ENCODE data around the gene TMPRSS9.
"Not testable (repeated sequence)": the region's sequence is repeated elsewhere in the genome, so short reads cannot be mapped to it uniquely, and the experiment has no call there.

Gene TMPRSS9

DNA sequence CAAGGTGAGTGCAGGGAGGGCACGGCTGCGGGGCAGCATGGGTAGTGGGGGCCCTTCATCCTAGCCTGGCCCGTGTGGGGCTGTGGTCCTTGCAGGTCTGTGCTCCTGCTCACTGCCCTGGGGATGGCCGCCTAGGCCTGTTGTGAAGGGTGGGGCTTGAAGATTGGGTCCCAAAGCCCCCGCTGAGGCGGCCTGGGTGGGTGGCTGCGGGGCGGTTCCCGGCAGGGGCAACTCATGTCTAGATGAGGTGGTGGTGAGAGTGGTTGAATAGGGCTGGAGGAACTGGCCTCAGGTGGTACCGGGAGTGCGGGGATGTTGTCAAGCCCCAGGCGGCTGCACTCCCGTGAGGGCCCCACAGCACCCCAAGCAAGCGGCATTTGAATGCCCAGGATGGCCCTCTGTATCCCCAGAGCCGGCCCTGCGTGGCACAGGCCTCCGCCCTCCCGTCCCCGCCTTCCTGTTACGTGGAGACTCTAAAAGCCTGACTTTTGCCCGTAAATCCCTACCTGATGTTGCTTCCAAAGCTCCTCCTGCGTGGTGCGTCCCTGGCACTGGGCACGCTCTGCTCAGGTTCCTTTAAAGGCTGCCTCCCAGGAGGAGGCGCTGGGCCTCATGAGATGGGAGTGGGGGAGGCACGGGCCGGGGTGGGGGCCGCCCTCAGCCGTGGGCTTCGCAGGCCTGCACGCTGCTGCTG is 16.6 kb upstream of the TMPRSS9 start:
- no peak for DNase-seq

DNA sequence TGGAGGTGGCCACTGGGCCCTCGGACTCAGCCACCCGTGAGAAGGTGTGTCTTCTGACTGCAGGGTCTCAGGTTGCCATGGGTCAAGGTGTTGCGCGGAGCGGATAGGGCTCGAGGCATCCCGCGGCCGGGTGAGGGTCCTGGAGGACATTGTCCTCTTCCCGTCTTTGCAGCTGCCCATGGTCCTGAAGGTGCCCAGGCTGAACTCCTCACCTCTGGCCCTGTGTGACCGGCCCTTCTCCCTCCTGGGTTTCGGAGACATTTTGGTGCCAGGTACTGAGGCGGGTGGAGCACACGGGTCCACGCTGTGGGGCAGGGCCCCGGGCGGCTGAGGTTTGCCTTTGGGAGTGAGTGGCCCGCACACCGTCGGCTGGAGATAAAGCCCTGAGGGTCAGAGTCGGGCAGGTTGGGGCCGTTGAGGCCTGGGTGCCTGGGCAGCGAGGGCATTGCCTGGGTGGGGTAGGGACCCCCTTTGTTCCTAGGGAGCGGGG is 15.6 kb upstream of the TMPRSS9 start:
- no peak for DNase-seq

- no peak for DNase-seq
Observed at GRCh38 chr19:2345076-2345475, 15.0 kb upstream of the TMPRSS9 start.

GRCh38 chr19:2345794-2346663 is 14.0 kb upstream of the TMPRSS9 start:
- no peak for DNase-seq

GRCh38 chr19:2349818-2350217 is 10.2 kb upstream of the TMPRSS9 start:
- not testable (repeated sequence) for DNase-seq

DNA sequence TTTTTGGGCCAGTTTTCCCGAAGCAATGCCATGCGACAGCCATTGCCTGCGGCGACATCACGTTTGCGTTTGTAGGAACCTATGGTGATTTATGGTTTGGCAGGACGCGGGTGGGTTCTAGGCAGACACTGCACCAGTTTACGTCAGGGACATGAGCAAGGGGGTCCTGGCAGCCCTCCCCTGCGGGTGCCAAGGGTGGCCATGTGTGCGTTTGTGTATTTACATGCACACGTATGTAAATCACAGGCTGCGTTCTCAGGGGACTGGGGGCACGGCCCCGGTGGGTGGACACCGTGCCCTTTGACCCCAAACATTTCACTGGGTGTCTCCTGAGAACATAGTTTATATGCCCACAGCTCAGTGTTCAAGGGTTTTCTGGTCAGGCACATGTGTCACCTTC is 9.4 kb upstream of the TMPRSS9 start:
- DNase-seq: no peak

DNA sequence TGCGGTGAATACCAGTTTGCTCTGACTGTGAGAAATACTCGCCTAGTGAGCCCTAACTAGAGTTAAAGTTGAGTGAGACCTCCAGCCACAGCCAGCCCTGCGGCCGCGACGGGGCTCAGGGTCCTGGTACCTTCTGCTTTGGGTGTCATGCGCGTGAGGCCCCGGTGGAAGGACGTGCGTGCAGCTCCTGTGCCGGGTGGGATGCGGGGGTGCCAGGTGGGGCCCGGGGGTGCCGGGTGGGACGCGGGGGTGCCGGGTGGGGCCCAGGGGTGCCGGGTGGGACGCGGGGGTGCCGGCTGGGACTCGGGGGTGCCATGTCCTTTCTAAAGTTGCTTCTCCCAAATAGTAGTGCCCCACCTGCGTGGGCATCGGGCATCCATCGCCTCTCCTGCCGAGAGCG is 8.5 kb upstream of the TMPRSS9 start:
- no peak for DNase-seq

GRCh38 chr19:2352121-2352520 is 7.9 kb upstream of the TMPRSS9 start:
- DNase-seq: no peak

GRCh38 chr19:2353159-2353886 is 6.7 kb upstream of the TMPRSS9 start:
- DNase-seq: no peak

DNA sequence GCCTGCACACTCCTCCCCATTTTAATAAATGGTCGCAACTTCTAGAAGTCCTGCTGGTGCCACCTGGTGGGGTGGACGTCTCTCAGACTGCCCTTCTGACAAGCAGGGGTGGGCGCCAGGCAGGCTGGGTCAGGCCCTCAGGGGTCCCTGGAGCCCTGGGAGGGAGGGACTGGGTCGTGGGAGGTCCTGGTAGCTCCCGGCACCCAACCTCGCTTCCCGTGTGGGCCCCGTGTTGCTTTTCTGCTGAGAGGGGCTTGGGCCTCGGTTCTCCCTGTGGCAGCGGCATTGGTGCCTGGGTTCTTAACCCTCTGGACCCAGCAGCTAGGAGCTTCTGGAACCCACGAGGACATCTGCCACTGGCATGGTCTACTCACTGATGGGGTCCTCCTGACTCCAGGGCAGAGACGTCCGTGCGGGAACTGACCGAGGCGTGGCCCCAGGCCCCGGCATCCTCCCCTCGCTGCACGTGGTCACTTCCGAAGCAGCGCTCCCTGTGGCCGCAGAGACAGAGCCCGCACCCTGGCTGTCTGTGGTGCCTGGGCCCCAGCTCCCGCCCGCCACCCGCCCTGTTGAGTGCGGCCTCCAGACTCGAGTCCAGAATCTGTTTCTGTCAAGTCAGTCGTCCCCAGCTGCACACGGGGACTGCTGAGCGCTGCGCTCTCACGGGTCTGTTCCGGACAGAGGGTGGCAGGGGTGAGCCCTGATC is 6.0 kb upstream of the TMPRSS9 start:
- no peak for DNase-seq

GRCh38 chr19:2354670-2355069 is 5.4 kb upstream of the TMPRSS9 start:
- DNase-seq: no peak

GRCh38 chr19:2355168-2356035 is 4.7 kb upstream of the TMPRSS9 start:
- DNase-seq: no peak

DNA sequence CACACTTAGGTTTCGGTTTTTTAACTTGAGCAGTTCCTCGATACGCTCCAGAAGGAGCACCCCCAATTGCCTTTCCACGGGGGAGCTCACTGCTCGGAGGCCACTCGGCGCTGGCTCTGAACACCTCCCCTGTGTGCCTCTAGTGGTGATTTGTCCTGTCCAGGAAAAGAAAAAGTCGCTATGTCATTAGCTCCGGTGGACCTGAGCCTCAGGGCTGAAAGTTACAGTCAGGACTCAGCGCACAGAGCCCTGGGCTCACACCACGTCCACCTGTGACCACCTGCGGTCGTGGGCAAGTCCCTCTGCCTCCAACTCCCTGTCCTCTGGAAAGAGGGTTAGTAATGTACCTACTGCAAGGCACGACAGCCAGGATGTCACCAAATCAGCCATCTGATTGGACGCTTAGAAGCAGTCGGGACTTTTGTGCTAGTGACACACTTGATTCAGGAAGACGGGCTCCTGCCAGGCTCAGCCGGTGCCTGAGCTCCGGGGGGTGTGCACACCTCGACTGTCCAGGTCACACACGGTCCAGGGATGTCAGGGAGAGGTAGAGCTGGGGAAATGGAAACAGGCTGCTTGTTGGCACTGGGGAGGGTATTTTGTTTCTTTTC is 3.9 kb upstream of the TMPRSS9 start:
- no peak for DNase-seq

DNA sequence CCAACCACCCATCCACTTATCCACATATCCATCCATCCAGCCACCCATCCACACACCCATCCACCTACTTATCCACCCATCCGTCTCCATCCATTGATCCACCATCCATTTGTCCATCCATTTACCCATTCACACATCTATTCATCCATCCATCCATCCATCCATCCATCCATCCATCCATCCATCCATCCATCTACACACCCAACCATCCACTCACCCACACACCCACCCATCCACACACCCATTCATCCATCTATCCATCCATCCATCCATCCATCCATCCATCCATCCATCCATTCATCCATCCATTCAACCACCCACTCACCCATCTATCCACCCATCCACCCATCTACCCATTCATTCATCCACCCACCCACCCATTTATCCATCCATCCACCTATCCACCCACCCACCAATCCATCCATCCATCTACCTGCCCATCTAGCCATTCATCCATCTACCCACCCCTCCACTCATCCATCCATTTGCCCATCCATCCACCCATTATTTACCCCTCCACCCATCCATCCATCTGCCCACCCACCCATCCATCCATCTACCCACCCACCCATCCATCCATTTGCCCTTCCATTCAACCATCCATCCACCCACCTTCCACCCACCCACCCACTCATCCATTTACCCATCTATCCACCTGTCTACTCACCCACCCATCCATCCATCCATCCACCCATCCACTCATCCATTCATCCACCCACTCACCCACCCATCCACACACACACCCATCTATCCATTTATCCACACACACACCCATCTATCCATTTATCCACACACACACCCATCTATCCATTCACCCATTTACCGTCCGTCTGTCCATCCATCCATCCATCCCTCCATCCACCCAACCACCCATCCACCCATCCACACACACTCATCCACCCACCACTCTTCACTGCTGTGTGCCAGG is 2.5 kb upstream of the TMPRSS9 start:
- no peak for DNase-seq

GRCh38 chr19:2358548-2359173 is 1.4 kb upstream of the TMPRSS9 start:
- DNase-seq: no peak

DNA sequence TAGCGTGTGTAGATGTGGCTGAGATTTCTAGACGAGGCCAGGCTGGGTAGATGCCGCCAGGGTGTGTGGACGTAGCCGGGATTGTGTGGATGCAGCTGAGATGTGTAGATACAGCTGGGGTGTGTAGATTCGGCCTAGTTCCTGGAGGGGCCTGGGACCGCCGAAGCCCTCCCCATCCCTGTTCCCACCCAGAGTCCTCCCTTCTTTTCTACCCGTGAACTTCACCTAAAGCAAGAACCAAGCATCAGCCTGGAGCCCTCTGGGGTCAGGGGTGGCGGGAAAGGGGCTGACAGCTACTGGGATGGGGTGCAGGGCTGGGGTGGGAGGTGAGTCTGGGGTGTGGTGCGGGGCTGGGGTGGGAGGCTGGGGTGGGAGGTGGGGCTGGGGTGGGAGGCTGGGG is 768 bp downstream of the TMPRSS9 start:
- no peak for DNase-seq

DNA sequence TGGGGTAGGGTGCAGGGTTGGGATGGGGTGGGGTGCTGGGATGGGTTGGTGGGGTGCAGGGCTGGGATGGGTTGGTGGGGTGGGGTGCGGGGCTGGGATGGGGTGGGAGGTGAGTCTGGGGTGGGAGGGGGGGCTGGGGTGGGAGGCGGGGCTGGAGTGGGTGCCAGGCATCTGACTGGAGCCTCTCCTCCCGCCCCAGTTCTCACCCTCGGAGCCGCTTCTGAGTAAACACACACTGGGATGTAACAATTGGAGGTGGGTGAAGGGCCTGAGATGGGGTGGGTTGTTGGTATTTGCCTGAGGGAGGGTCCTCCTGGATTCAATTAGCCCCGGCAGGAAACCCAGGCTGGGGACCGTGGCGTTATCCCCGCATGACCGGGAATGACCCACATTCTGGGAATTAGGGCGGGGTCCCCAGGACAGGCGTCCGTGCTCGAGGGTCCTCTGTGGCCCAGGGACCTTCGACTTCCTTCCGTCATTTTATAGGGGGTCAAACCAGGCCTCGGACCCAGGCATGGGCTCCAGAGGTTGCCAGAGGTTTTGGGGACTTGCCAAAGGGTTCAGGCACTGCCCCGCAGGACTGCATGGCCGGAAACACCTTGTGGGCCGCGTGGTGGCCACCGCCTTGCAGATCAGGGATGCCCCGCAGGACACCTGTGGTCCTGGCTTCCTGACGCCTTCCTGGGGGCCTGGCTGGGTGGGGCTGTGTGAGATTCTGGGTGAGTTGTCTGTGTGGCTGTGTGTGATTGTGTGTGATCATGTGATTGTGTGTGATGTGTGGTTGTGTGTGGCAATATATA is 1.4 kb downstream of the TMPRSS9 start:
- no peak for DNase-seq

- DNase-seq: no peak
Observed at GRCh38 chr19:2362046-2362969, 2.2 kb downstream of the TMPRSS9 start.

All from NCI-H2107 (cell line).